Measurements from ENCODE around the gene WWC1. TPM values are rescaled to one million over a fixed set of nuclear protein-coding genes. Genes with fewer than 3 reads are reported as not detected.

Gene WWC1
- total RNA-seq, 1 experiment from 2014 or later: 29.4 TPM

DNA sequence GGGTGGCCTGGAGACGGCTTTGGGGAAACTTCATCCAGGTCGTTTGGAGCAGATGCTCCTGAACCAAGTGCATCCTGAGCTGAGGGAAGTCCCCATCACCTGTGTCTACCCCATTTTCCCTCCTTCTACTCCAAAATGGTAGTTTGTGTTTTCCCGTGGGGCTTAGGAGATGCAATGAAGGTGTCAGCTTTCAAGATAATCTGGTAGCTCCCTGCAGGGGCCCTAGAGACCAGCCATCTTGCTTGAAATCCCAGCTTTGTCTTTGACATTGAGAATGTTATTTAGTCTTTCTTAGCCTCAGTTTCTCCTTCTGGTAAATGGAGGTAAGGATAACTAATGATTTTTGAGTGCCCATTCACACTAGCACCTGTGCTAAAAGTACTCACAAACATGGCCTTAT lies 77.4 kb downstream of the WWC1 start:
- no TSS peak for BruUV-seq (replicated peaks)
- Histone ChIP-seq H3K9me3 (ENCODE audit: control insufficient read depth, insufficient read depth, low read depth, low read length) (no peaks in the 10 kb centered on the region), H3K27ac (ENCODE audit: low read length) (no peak overlapping the region), H3K27me3 (ENCODE audit: control insufficient read depth, insufficient read depth, low read length) (no peaks in the 10 kb centered on the region), H3K4me1 (ENCODE audit: control insufficient read depth, insufficient read depth, low read length) (peaks cover 11% of the 10 kb centered on the region), H3K4me3 (ENCODE audit: low read depth in 2 of 2, low read length in 2 of 2) (no peak overlapping the region), H3K36me3 (ENCODE audit: control insufficient read depth, insufficient read depth, low read length) (no peaks in the 10 kb centered on the region)
- ChIA-PET POLR2A (no interaction called here), CTCF (no interaction called here)
- TF ChIP-seq, protein P1, sequence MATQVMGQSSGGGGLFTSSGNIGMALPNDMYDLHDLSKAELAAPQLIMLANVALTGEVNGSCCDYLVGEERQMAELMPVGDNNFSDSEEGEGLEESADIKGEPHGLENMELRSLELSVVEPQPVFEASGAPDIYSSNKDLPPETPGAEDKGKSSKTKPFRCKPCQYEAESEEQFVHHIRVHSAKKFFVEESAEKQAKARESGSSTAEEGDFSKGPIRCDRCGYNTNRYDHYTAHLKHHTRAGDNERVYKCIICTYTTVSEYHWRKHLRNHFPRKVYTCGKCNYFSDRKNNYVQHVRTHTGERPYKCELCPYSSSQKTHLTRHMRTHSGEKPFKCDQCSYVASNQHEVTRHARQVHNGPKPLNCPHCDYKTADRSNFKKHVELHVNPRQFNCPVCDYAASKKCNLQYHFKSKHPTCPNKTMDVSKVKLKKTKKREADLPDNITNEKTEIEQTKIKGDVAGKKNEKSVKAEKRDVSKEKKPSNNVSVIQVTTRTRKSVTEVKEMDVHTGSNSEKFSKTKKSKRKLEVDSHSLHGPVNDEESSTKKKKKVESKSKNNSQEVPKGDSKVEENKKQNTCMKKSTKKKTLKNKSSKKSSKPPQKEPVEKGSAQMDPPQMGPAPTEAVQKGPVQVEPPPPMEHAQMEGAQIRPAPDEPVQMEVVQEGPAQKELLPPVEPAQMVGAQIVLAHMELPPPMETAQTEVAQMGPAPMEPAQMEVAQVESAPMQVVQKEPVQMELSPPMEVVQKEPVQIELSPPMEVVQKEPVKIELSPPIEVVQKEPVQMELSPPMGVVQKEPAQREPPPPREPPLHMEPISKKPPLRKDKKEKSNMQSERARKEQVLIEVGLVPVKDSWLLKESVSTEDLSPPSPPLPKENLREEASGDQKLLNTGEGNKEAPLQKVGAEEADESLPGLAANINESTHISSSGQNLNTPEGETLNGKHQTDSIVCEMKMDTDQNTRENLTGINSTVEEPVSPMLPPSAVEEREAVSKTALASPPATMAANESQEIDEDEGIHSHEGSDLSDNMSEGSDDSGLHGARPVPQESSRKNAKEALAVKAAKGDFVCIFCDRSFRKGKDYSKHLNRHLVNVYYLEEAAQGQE (IDR thresholded peaks at IDR 0.05; ENCODE audit: insufficient read depth in 1 of 2, low read depth in 2 of 2, low read length in 1 of 2): no peak
- TF ChIP-seq, protein P2, sequence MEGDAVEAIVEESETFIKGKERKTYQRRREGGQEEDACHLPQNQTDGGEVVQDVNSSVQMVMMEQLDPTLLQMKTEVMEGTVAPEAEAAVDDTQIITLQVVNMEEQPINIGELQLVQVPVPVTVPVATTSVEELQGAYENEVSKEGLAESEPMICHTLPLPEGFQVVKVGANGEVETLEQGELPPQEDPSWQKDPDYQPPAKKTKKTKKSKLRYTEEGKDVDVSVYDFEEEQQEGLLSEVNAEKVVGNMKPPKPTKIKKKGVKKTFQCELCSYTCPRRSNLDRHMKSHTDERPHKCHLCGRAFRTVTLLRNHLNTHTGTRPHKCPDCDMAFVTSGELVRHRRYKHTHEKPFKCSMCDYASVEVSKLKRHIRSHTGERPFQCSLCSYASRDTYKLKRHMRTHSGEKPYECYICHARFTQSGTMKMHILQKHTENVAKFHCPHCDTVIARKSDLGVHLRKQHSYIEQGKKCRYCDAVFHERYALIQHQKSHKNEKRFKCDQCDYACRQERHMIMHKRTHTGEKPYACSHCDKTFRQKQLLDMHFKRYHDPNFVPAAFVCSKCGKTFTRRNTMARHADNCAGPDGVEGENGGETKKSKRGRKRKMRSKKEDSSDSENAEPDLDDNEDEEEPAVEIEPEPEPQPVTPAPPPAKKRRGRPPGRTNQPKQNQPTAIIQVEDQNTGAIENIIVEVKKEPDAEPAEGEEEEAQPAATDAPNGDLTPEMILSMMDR (IDR thresholded peaks at IDR 0.05): no peak
- TF ChIP-seq POLR2AphosphoS5 (IDR thresholded peaks at IDR 0.05; ENCODE audit: low read depth, low read length): no peak
- TF ChIP-seq TCF7L2 (IDR thresholded peaks at IDR 0.05; ENCODE audit: low read depth, low read length): no peak
- TF ChIP-seq SIN3A (IDR thresholded peaks at IDR 0.05; ENCODE audit: borderline replicate concordance, insufficient read depth, low read depth, low read length): no peak
- DNase-seq (ENCODE audit: low read depth, low spot score) (no peak), ATAC-seq (no peak)
- in situ Hi-C loops (cut with HindIII; ENCODE audit: low pct_unique_long_range_greater_than_20kb, low sequenced_read_pairs) (no loop called here), intact Hi-C loops (cut with micrococcal nuclease; ENCODE audit: unreplicated experiment) (no loop called here)

GRCh38 chr5:168370831-168371230 lies 79.4 kb downstream of the WWC1 start:
- H3K36me3 ChIP-seq (ENCODE audit: control insufficient read depth, insufficient read depth, low read length): no peaks in the 10 kb centered on the region
- no TSS peak for BruUV-seq (replicated peaks)
- no peaks in the 10 kb centered on the region for H3K9me3 ChIP-seq (ENCODE audit: control insufficient read depth, insufficient read depth, low read depth, low read length)
- H3K27me3 ChIP-seq (ENCODE audit: control insufficient read depth, insufficient read depth, low read length): no peaks in the 10 kb centered on the region
- no peak overlapping the region for H3K4me3 ChIP-seq (ENCODE audit: low read depth in 2 of 2, low read length in 2 of 2)
- ChIA-PET CTCF (no interaction called here), POLR2A (no interaction called here)
- TF ChIP-seq SIN3A (IDR thresholded peaks at IDR 0.05; ENCODE audit: borderline replicate concordance, insufficient read depth, low read depth, low read length) (no peak), POLR2AphosphoS5 (IDR thresholded peaks at IDR 0.05; ENCODE audit: low read depth, low read length) (no peak), TCF7L2 (IDR thresholded peaks at IDR 0.05; ENCODE audit: low read depth, low read length) (no peak)
- TF ChIP-seq, protein P2 (IDR thresholded peaks at IDR 0.05): no peak
- TF ChIP-seq, protein P1 (IDR thresholded peaks at IDR 0.05; ENCODE audit: insufficient read depth in 1 of 2, low read depth in 2 of 2, low read length in 1 of 2): no peak
- DNase-seq (ENCODE audit: low read depth, low spot score) (no peak), ATAC-seq (no peak)
- intact Hi-C loops (cut with micrococcal nuclease; ENCODE audit: unreplicated experiment): no loop called here
- peaks cover 4% of the 10 kb centered on the region; the same call in 1 of the 2 replicates for H3K4me1 ChIP-seq (ENCODE audit: control insufficient read depth, insufficient read depth, low read length)
- in situ Hi-C loops (cut with HindIII; ENCODE audit: low pct_unique_long_range_greater_than_20kb, low sequenced_read_pairs): no loop called here
- no peak overlapping the region for H3K27ac ChIP-seq (ENCODE audit: low read length)

All from Panc1 (cell line).